Thoracic aorta (tissue), 2 donors: ENCODE data around the gene CXCR3. TPM values are rescaled to one million over a fixed set of nuclear protein-coding genes. Genes with fewer than 3 reads are reported as not detected.
A peak's percentile ranks its signal among the peaks of the same experiment; 100 is the strongest.

Experiments
- ATAC-seq: fragments of 150-250 bp; one replicate; pipeline ENCODE4 v1.8.0; 2017; ENCODE audit warnings: low read depth; ENCODE audit not compliant: insufficient number of reproducible peaks, low FRiP score
- DNase-seq: peaks from one replicate; pipeline ENCODE4 v3.0.0-alpha.2; 2020; ENCODE audit warnings: low spot score
- H3K27ac ChIP-seq, 2 donors: fragments of 200-600 bp; sonication (generic); 1 replicate in 1 of 2; 2 replicates in 1 of 2; pipeline ENCODE4 v1.5.1; 2016; ENCODE audit warnings: mild to moderate bottlenecking in 2 of 2, moderate library complexity in 2 of 2
- H3K27me3 ChIP-seq: fragments of 200-600 bp; sonication (generic); replicated peaks from 2 replicates; pipeline ENCODE4 v1.6.0; 2016; ENCODE audit warnings: mild to moderate bottlenecking; ENCODE audit not compliant: insufficient read depth
- H3K36me3 ChIP-seq: fragments of 200-600 bp; sonication (generic); one replicate; pipeline ENCODE4 v1.5.1; 2016
- H3K4me1 ChIP-seq, 2 donors: fragments of 200-600 bp; sonication (generic); 1 replicate in 1 of 2; 2 replicates in 1 of 2; pipeline versions ENCODE4 v1.5.1 to v1.6.0; 2016; ENCODE audit warnings: low read depth in 2 of 2, mild to moderate bottlenecking in 1 of 2; ENCODE audit not compliant: control insufficient read depth in 1 of 2
- H3K4me3 ChIP-seq: fragments of 200-600 bp; sonication (generic); 2 replicates; pipeline ENCODE4 v1.5.1; 2016; ENCODE audit warnings: mild to moderate bottlenecking
- H3K9me3 ChIP-seq: fragments of 200-600 bp; sonication (generic); 2 replicates; pipeline ENCODE4 v1.5.1; 2016
- CTCF ChIP-seq: fragments of 200-600 bp; sonication (generic); IDR thresholded peaks from one replicate; pipeline ENCODE4 v1.5.1; 2019; ENCODE audit warnings: antibody characterized with exemption
- total RNA-seq, 2 donors: library from RNA; depleted of rRNA; stranded (reverse); fragments of >200 nt; gene quantifications; one replicate each; pipeline versions ENCODE4 v1.1.0 to v1.2.3, GENCODE V29; 2016

The CXCR3 gene
- total RNA-seq, 2 donors from 2014 or later = 0.99 TPM; not detected in 1

DNA sequence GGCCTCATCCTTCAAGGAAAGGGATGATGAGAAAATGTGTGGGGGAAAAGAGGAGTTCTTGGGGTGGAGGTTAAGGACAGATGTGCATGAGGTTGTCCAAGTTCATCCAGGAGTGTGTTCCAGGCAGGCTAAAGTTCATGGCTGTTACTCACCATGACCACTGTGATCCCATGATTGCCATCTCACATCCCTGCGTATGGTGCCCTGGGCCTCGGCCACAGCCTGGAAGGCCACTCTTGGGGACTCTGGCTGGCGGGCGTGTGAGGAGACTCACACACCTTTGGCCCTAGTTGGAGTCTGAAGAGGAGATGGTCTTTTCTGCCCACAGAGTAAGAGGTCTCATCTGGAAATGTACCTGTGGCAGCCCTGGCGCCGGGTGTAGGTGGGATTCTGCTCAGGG lies 41.6 kb upstream of the CXCR3 start:
- Histone ChIP-seq H3K4me3 (no peak overlapping the region), H3K9me3 (no peaks in the 10 kb centered on the region), H3K27me3 (no peaks in the 10 kb centered on the region), H3K27ac (no peak overlapping the region), H3K4me1 (no peaks in the 10 kb centered on the region), H3K36me3 (no peaks in the 10 kb centered on the region)
- DNase-seq (no peak), ATAC-seq (no peak)
- TF ChIP-seq CTCF = no peak

- Histone ChIP-seq H3K27me3 (no peaks in the 10 kb centered on the region), H3K4me1 (no peaks in the 10 kb centered on the region), H3K9me3 (no peaks in the 10 kb centered on the region), H3K36me3 (no peaks in the 10 kb centered on the region), H3K27ac (no peak overlapping the region), H3K4me3 (no peak overlapping the region)
- TF ChIP-seq CTCF = no peak
- no peak for DNase-seq
- ATAC-seq = no peak
Measured at GRCh38 chrX:71659342-71659741, 41.0 kb upstream of the CXCR3 start.

DNA sequence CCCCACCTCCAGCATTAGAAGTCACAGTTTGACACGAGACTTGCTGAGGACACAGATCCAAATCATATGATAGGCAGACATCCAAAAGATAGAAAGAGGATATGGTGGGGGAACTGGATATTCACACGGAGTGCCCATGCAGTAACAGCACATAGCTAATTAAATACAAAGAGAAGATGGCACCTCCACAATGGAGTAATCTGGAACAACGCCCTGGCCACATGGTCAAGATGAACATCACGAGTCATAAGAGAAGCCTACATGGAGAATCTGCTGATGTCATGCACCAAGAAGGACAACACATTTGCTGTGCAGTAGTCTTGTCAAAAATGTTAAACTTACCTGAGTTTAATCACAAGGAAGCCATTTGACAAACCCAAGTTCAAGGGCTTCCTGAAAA lies 39.0 kb upstream of the CXCR3 start:
- H3K36me3 ChIP-seq = no peaks in the 10 kb centered on the region
- ATAC-seq (no peak), DNase-seq (no peak)
- no peak overlapping the region for H3K4me3 ChIP-seq
- no peak overlapping the region for H3K27ac ChIP-seq
- no peaks in the 10 kb centered on the region for H3K27me3 ChIP-seq
- no peak for TF ChIP-seq CTCF
- no peaks in the 10 kb centered on the region for H3K9me3 ChIP-seq
- H3K4me1 ChIP-seq = no peaks in the 10 kb centered on the region

- H3K36me3 ChIP-seq = no peaks in the 10 kb centered on the region
- no peak overlapping the region for H3K4me3 ChIP-seq
- H3K27ac ChIP-seq = no peak overlapping the region
- H3K4me1 ChIP-seq = no peaks in the 10 kb centered on the region
- ATAC-seq (no peak), DNase-seq (no peak)
- no peak for TF ChIP-seq CTCF
- H3K9me3 ChIP-seq = no peaks in the 10 kb centered on the region
- H3K27me3 ChIP-seq = no peaks in the 10 kb centered on the region
Measured at GRCh38 chrX:71653344-71653743, 35.0 kb upstream of the CXCR3 start.

DNA sequence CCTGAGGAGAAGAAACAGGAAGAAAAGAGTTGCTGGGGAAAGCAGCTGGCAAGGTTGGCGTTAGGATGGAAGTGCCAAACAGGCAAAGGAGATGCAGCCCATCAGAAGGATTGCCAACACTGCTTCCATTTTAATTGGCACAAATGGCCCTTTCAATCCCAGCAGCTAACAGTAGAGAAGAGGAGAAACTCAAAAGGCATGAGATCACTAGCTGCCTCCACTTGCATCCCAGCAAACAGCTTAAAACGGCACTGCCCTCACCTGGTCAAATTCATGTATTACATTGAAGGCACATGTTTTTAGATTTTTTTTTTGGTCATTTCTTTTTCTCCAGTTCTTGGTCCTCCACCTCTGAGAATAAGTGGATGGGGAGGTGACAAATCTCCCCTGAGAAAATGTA lies 34.1 kb upstream of the CXCR3 start:
- ATAC-seq (no peak), DNase-seq (no peak)
- Histone ChIP-seq H3K36me3 (no peaks in the 10 kb centered on the region), H3K27ac (no peak overlapping the region), H3K27me3 (no peaks in the 10 kb centered on the region), H3K4me3 (no peak overlapping the region), H3K4me1 (no peaks in the 10 kb centered on the region), H3K9me3 (no peaks in the 10 kb centered on the region)
- peak; percentile 44 for TF ChIP-seq CTCF
